Left ventricle myocardium inferior (tissue), 1 donor: ENCODE measurements around the gene FBXO42. TPM values are rescaled to one million over a fixed set of nuclear protein-coding genes. Genes with fewer than 3 reads are reported as not detected.
"Not testable (repeated sequence)": the region's sequence is repeated elsewhere in the genome, so short reads cannot be mapped to it uniquely, and the experiment has no call there.

Source experiments
- DNase-seq: peaks from one replicate; pipeline ENCODE4 v3.0.0-alpha.2; 2020
- H3K27ac ChIP-seq: fragments of 200-600 bp; replicated peaks from 2 replicates; pipeline ENCODE4 v1.8.0; 2021
- H3K27me3 ChIP-seq: fragments of 200-600 bp; 2 replicates; pipeline ENCODE4 v1.8.0; 2021; ENCODE audit warnings: low read depth
- H3K36me3 ChIP-seq: fragments of 200-600 bp; 2 replicates; pipeline ENCODE4 v1.8.0; 2021
- H3K4me1 ChIP-seq: fragments of 200-600 bp; 2 replicates; pipeline ENCODE4 v1.8.0; 2021
- H3K4me3 ChIP-seq: fragments of 200-600 bp; 2 replicates; pipeline ENCODE4 v1.8.0; 2021; ENCODE audit warnings: mild to moderate bottlenecking, moderate library complexity
- H3K9me3 ChIP-seq: fragments of 200-600 bp; replicated peaks from 2 replicates; pipeline ENCODE4 v1.8.0; 2021
- CTCF ChIP-seq: fragments of 200-600 bp; IDR thresholded peaks from 2 replicates; pipeline ENCODE4 v1.8.0; 2021; ENCODE audit warnings: antibody characterized with exemption, mild to moderate bottlenecking, borderline replicate concordance
- intact Hi-C: fragments of 100-400 bp; cut with micrococcal nuclease; formaldehyde crosslinking; loops from one replicate; pipeline ENCODE4 v1.11.0; 2022
- total RNA-seq: library from RNA; stranded (reverse); fragmentation: NEBNext Ultra II Directional; extraction: Animal tissue kit (Norgen Biotek cat#: 25700); gene quantifications from one replicate; pipeline ENCODE4 v1.2.1, GENCODE V29; 2021
- donor health status: DM: no; HTN: yes; CAD: no; lungs with severe emphysema.

The FBXO42 gene
- total RNA-seq, 1 donor from 2014 or later: 18.6 TPM

- DNase-seq: no peak
- peaks cover 19% of the 10 kb centered on the region for H3K36me3 ChIP-seq
- H3K27ac ChIP-seq: peak overlapping the region; percentile 90
- H3K4me1 ChIP-seq: peaks cover 83% of the 10 kb centered on the region
- no peak for TF ChIP-seq CTCF
- H3K4me3 ChIP-seq: no peak overlapping the region
- intact Hi-C loops: no loop called here
- H3K27me3 ChIP-seq: no peaks in the 10 kb centered on the region
- H3K9me3 ChIP-seq: no peaks in the 10 kb centered on the region
Observed at GRCh38 chr1:16247441-16247840, 104.8 kb downstream of the FBXO42 start.

DNA sequence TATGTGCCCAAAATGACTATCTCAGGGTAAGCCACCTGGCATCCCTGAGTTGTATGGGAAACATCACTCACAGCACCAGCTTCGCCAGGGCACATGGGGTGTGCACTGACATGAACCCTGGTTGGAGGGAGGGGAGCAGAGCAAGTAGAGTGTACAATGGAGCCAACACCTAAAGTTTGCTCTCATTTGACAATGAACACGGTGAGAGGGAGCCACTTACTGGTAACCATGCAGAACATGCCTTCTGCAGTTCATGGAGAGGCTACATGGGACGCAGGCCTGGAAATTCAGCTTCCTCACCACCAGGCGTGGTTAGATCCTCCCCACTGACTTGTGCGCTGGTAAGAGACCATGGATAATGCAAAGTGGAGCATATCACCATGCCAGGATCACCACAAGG, 105.3 kb downstream of the FBXO42 start:
- Histone ChIP-seq H3K36me3 (peaks cover 14% of the 10 kb centered on the region), H3K27me3 (no peaks in the 10 kb centered on the region), H3K4me1 (peaks cover 78% of the 10 kb centered on the region), H3K9me3 (no peaks in the 10 kb centered on the region), H3K4me3 (no peak overlapping the region), H3K27ac (peak overlapping the region; percentile 90)
- TF ChIP-seq CTCF: no peak
- DNase-seq: no peak
- intact Hi-C loops: no loop called here

GRCh38 chr1:16246239-16246638, 106.0 kb downstream of the FBXO42 start:
- H3K36me3 ChIP-seq, H3K27me3 ChIP-seq, DNase-seq, intact Hi-C loops, H3K9me3 ChIP-seq, H3K4me3 ChIP-seq: not testable (repeated sequence)
- Histone ChIP-seq H3K4me1 (peaks cover 71% of the 10 kb centered on the region), H3K27ac (peak overlapping the region; percentile 90)

DNA sequence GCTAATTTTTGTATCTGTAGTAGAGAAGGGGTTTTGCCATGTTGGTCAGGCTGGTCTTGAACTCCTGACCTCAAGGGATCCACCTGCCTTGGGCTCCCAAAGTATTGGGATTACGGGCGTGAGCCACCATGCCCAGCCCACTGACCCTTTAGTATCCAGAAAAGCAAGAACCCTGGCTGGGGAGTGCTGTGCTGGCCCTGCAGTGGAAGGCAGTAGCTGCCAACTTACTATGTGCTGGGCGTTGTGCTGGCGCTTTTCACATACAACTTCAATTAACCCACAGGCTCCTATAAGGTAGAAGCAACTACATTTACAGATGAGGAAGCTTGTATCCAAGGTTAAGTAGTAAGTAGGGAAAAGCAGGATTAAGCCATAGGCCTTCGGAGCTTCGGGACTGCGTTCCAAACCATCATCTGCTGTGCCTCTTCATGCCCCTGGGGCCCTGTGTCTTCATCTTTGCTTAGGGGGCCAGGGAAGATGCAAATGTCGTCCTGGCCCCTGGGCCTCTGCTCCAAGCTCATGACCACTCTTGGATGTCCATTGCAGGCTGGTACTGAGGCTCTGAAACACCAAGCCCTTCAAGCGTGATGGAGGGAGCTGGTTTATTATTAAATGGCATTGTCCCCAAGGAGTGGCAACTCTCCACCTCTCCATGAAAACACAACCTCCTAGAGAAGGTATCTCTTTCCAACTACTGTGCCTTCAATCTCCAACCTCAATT, 106.6 kb downstream of the FBXO42 start:
- intact Hi-C loops: no loop called here
- Histone ChIP-seq H3K27ac (peak overlapping the region; percentile 90), H3K36me3 (peaks cover under 1% of the 10 kb centered on the region), H3K4me3 (no peak overlapping the region), H3K9me3 (no peaks in the 10 kb centered on the region), H3K27me3 (no peaks in the 10 kb centered on the region), H3K4me1 (peaks cover 65% of the 10 kb centered on the region)
- DNase-seq: no peak
- TF ChIP-seq CTCF: no peak

DNA sequence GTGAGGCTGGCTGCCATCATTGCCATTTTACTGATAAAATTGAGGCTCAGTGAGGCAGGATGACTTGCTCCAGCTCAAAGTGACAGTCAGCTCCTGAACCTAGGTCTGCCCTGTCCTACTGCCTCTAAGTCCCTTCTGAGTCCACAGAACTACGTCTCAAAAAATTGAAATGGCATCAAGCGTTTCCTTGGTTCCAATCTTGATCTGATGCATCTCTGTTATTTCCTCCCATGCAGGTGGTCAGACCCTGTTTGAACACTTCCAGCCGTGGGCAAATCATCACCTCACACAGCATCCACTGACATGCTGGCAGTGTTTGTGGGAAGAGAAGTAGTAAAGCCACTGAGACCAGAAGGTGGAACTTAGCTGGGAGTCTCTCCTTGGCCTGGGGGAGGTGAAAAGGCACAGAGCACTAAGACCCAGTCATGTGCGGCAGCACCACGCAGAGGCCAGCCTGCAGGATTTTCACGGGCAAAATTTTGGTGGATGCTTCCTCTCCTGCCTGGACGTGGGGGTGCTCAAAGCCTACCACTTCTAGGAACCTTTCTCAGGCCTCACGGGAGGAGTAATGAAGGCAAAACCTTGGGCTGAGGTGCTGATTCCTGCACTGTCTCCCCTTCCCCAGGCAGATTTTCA, 107.5 kb downstream of the FBXO42 start:
- Histone ChIP-seq H3K27me3 (no peaks in the 10 kb centered on the region), H3K4me1 (peaks cover 56% of the 10 kb centered on the region), H3K27ac (peak overlapping the region; percentile 90), H3K36me3 (no peaks in the 10 kb centered on the region), H3K4me3 (no peak overlapping the region), H3K9me3 (no peaks in the 10 kb centered on the region)
- peak; percentile 1 for TF ChIP-seq CTCF
- intact Hi-C loops: loop anchor here (5.0 kb wide), 2 partner anchors 113 to 167 kb away; no protein-coding TSS in a partner anchor
- DNase-seq: no peak
